Bone marrow (tissue), 2 donors: Measurements from ENCODE around the gene LUC7L.
A peak's percentile ranks its signal among the peaks of the same experiment; 100 is the strongest.
"Not testable (repeated sequence)": the region's sequence is repeated elsewhere in the genome, so short reads cannot be mapped to it uniquely, and the experiment has no call there.

Experiments
- DNase-seq, 2 donors: peaks; one replicate each; lab custom pipeline; 2025; lab: John Stamatoyannopoulos, UW

LUC7L gene

DNA sequence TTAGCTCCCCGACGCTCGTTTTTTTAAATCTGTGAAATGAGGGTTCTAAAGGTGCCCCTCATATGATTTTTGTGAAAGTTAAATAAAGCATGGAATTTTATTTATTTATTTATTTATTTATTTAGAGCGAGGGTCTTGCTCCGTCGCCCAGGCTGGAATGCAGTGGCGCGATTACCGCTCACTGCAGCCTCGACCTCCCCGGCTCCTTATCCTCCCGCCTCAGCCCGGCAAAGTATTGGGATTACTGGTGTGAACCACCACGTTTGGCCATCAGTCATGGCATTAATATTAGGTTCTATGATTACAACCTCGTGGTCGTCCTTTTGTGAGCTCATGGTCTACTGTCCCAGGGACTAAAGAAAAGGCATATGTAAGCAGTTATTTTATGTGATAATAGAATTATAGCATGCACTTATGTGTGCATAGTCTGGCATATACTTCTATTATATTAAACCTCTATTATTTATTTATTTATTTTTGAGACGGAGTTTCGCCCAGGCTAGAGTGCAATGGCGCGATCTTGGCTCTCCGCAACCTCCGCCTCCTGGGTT, 557 bp upstream of the LUC7L start:
- no peak for DNase-seq

DNA sequence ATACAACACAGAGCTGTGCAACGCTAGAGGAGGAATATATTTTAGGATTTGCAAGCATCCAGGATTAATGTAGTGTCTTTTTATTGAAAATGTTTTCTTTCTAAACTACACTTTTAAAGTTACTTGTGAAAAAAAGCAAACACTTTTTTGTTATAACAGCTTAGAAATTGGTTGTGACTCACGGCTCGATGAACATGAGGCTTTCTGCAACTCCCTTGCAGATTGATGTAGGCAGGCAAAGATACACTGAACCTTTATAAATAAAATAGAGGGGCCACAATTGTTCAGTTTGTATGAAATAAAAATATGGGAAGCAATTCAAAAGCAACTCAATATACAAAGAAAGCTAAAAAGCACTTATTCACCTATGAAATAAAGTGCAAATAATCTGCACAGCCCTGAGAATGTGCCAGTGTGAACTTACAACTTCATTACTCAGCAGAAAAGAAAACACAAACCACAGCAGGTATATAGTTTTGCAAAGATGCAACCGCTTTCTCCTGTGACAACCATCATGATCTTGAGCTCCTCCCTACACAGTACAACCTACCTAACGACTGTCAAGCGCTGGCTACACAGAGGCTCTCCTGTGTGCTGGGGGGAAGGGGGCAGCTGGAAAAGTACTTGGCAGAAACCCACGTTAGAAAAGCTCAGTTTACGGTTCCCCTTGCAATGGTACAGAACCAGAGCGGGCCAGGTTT, 948 bp downstream of the LUC7L start:
- DNase-seq = no peak

DNA sequence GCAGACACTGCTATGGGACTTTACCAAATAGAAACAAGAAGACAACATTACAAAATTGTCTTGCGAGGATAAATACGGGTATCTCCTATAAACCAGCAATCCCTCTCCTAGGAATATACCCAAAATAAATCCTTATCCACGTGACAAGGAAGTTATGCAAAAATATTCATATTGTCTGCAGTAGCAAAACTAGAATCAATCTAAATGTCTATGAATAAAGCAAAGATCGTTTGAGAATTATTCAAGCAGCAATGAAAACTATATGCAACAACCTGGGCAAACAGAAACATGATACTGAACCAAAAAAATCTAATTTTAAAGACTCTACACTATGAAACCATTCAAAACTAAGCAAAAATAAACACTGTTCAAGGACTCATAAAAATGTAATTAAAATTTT, 9.2 kb downstream of the LUC7L start:
- DNase-seq = no peak

DNA sequence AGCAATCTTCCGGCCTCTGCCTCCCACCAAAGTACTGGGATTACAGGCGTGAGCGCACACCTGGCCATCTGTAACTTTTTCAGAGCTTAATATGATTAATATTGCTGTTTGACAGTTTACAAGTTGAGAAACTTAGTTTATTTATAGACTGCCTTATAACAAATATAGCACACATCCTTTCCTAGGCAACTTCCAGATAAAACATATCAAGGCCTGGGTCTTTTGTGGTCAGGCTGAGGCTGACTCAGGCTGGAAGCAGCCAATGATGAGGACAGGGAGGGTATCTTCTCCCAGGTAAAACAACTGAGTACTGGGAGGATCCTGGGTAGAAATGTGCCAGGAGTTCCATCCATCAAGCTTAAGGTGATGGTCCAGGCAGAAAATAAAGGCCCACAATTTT, 16.2 kb downstream of the LUC7L start:
- DNase-seq = no peak

DNA sequence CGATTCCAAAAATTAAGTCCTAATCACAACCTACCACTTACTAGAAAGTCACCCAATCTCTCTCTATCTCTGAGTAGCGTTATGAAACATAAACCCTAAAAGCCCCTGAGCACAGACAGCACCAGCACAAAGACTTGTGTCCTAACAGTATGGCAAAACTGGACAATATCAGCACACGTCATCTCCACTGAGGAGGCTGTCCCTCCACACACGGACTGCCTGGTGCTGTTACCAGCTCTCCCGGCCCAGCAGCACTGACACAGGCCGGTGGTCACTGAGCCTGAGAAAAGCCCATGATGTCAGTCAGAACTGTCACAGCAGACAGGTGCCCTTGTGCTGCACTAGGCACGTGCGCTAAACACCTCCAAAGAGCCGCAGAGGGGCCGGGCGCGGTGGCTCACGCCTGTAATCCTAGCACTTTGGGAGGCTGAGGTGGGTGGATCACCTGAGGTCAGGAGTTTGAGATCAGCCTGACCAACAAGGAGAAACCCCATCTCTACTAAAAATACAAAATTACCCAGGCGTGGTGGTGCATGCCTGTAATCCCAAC, 17.5 kb downstream of the LUC7L start:
- DNase-seq = not testable (repeated sequence)

DNA sequence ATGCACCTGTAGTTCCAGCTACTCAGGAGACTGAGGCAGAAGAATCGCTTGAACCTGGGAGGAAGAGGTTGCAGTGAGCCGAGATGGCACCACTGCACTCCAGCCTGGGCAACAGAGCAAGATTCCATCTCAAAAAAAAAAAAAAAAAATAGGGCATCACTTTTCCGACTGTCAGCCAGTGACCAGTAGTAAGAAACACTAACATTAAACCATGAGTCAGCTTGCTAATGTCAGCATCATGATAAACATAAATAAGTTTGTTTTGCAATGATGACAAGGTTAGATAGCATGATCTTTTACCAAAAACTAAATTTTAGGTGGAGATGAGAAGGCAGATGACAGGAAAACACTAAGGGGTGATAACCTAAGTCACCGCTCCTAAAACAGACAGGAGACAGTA, 19.9 kb downstream of the LUC7L start:
- not testable (repeated sequence) for DNase-seq

DNA sequence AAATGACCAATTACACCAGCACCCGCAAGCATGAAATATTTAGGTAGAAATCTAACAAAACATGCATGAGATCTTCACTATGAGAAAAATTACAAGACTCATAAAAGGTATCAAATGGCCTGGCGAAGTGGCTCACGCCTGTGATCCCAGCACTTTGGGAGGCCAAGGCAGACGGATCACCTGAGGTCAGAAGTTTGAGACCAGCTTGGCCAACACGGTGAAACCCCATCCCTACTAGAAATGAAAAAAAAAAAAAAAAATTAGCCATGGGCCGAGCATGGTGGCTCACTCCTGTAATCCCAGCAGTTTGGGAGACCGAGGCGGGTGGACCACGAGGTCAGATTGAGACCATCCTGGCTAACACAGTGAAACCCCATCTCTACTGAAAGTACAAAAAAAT, 25.2 kb downstream of the LUC7L start:
- DNase-seq = not testable (repeated sequence)

DNA sequence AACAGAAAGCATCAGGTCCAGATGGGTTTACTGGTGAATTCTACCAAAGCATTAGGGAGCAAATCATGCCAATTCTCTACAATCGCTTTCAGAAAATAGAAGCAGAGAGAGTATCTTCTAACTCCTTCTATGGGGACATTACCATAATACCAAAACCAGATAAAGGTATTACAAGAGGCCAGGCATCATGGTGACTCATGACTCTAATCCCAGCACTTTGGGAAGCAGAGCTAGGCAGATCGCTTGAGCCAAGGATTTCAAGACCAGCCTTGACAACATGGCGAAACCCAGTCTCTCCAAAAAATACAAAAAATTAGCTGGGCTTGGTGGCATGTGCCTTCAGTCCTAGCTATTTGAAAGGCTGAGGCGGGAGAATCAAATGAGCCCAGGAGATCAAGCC, 26.0 kb downstream of the LUC7L start:
- DNase-seq = no peak

DNA sequence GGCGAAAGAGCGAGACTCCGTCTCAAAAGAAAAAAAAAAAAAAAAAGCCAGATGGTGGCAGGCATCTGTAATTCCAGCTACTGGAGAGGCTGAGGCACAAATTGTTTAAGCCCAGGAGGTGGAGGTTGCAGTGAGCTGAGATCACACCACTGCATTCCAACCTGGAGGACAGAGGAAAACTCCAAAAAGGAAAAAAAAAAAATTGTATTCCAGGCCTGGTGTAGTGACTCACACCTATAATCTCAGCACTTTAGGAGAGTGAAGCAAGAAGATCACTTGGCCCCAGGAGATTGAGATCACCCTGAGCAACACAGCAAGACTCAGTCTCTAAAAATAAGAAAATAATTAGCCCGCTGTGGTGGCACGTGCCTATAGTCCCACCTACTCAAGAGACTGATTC, 28.9 kb downstream of the LUC7L start:
- DNase-seq = no peak

DNA sequence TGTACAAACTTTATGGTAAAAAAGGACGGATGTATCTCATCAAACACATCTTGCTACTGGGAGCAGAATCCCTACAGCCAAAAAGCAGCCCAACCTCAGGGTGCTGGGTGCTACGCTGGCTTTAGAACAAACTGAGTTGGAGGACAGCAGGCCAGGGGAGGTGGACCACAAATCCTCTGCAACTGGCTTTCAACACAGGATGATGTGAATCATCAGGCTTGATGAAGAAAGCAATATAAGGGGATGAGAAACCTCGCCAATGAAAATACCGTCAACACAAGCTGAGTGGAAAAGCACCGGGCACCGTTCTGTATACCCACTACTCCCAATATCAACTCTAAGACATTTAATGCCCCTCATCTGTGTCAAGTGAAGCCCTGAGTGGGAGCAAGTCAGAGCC, 34.7 kb downstream of the LUC7L start:
- no peak for DNase-seq

DNA sequence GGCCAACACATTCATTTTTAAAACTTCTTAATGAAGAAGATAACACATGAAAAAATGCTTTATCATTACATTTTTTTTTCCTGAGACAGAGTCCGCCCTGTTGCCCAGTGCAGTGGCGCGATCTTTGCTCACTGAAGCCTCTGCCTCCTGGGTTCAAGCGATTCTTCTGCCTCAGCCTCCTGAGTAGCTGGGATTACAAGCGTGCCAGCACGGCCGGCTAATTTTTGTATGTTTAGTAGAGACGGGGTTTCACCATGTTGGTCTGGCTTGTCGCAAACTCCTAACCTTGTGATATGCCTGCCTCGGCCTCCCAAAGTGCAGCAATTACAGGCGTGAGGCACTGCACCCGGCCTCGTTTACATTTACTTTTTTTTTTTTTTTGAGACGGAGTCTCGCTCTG, 35.8 kb downstream of the LUC7L start:
- no peak for DNase-seq

DNA sequence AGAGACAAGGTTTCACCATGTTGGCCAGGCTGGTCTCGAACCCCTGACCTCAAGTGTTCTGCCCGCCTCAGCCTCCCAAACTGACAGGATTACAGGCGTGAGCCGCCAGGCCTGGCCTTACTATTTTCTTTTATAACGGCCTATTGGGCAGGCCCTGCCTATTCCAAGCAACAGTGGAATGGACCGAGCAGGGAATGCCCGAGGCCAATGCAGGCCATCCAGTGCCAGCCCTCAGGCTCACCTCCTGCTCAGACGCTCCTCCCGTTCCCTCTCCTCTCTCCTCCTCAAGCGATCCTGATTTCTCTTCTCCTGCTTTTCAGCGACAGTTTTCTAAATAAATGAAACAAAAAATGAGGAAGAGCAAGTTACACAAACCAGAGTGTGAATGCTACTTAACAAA, 36.6 kb downstream of the LUC7L start:
- DNase-seq = no peak

DNA sequence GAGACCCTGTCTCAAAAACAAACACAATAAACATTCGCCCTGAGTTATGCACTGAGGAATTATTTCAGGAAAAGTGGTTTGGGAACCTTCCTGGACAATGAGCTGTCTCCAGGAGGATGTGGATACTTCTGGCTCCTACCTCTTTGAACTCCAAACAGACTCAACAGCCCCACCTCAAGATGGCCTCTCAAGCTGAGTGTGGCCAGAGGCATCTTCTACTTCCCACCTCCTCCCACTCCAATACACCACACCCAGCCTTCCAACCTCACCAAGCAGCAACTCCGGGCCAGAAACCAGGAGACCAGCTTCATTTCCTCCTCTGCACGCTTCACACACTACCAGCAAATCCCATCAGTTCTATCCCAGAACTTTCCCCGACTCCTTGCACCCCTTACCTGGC, 37.4 kb downstream of the LUC7L start:
- no peak for DNase-seq

DNA sequence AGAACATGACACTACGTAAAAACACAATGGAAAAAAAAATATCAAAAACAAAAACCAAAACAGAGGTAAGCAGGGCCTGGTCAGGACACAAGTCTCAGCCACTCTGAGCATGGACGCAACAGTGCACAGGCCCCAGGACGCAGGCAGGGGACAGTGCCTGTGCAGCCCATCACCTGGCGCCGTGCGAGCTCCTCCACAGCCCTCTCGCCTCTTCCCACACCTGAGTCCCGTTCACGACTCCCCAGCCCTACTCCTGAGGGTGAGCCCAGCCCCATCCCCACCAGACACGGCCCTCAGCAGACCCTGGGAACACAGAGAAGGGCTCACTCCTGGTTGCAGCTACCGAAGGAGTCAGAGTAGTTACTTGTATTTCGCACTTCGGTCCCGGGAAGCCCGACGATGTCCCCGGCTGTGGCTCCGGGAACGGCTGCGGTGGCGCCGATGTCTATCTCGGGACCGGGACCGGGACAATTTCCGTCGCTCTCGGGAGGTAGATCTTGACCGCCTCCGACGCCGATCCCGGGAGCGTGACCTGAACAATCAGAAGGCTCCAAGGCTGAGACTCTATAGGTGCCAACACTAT, 39.6 kb downstream of the LUC7L start:
- DNase-seq = no peak

DNA sequence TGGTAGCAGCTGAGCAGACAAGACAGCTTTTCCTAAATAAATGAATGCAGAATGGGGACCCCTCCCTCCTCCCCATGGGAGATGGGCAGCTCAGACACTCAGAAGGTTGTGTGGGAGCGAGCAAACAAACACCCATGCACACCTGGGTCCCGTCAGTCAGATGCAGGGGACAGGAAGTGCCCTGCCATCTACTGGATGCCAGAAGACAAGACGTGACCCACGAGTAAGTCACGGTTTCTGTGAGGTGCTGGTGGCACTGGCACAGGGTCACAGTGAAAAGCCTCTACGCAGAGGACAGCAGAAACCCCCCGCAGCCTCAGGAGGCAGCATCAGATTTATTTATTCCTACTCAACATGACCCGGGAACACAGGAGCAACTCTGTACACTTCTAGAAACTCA, 40.6 kb downstream of the LUC7L start:
- no peak for DNase-seq

DNA sequence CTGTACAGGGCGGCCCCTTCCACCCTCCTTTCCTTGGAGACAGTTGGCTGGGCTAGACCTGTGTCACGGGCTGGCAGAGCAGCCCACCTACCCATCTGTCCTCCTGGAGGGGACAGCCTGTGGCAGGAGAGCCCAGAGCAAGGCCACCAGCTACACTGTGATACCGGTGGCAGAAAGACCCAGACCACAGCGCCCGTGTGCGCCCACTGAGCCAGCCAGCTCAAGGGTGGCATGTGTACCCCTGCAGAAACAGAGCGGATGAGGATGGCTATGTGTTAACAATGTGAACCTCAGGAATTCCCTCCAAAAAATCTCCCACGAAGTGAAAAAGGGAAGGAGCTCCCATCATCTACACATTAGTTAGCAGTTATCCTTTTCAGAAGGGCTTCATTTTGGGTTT, 41.9 kb downstream of the LUC7L start:
- DNase-seq = no peak

DNA sequence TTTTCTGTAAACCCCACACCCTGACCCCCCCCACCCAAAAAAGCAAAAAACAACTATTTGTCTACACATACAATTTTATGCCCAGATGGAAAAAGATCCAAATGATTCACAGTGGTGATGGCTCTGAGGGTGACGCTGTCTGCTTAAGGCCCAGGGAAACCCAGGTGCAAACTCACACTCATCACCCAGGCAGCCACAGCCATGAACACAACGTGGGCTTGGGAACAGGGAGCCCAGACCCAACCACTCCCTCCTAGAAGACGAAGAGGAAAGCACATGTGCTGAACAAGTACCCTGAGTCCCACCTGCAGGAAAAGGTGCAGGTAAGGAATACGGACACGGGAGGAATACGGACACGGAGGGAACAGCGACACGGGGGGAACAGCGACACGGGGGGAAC, 43.6 kb downstream of the LUC7L start:
- no peak for DNase-seq

DNA sequence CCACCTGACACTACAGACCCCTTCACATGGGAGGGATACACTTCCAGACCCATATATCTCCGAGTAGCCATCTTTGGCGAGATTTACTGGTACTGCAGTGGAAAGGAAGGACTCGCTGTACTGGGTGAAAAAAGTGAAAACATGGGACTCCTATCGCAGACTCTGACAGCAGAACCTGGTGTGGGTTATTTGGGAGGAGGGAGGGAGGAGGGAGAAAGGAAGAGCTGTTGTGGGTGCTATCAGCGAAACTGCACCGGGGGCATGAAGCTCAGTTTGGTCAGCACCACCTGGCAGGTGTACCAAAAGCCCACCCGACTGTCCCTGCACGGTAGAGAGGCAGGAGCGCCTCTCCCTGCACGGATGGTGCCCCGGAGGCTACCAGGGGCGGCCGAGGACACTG, 44.0 kb downstream of the LUC7L start:
- no peak for DNase-seq

DNA sequence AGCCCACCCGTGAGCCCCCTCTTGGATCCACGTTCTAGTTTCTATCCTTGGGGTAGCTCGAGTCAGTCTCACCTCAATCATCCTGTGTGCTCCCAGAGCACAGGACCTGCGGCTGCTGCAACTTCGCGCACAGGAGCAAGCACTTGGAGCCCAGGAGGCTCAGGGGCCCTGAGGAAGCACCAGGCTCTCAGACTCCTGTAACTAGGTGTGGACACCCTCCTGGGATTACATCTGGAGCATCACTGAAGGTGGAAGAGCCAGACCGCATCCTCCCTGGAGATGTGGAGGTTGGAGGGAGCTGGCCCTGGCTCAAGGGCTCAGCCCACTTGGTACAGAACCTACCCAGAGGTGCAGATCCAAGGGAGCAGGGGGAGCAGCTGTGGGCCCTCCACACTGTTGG, 46.2 kb downstream of the LUC7L start:
- DNase-seq = no peak

DNA sequence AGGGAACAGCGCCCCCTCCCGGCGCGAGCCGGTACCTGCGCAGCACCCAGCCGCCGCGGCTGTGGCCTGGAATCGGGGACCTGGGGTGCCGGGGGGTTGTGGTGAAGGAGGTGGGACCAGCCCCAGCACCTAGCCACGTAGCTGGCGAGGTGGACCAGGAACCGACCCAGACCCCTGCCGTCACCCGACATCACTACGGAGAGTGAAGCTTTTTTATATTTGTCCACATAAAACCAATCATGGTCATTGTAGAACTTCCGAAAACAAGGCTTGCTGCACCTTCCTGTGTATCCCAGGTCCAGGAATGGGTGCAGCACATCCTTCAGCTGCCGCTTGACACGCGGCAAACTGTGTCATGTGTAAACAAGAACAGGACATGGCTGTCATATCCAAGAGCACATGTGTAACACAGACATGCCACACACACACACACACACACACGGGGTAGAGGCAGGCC, 47.7 kb downstream of the LUC7L start:
- DNase-seq = peak; percentile 3 to 58

DNA sequence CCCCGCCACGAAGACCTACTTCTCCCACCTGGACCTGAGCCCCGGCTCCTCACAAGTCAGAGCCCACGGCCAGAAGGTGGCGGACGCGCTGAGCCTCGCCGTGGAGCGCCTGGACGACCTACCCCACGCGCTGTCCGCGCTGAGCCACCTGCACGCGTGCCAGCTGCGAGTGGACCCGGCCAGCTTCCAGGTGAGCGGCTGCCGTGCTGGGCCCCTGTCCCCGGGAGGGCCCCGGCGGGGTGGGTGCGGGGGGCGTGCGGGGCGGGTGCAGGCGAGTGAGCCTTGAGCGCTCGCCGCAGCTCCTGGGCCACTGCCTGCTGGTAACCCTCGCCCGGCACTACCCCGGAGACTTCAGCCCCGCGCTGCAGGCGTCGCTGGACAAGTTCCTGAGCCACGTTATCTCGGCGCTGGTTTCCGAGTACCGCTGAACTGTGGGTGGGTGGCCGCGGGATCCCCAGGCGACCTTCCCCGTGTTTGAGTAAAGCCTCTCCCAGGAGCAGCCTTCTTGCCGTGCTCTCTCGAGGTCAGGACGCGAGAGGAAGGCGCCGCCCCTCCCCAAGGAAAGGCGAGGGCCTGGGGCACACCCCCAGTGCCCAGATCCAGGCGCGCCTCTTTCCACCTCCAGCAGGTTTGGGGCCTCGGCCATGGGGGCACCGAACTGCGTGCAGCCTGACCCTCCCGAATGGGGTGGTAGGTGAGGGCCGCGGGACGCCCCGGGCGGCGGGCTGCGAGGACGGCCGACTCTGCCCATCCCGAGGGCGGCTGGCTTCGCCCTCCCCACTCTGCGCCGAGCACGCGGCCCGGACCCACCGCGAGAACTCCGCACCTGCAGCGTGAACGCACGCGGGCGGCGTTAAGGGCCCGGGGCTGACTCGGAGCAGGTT, 48.3 kb downstream of the LUC7L start:
- DNase-seq = peak in 1 of 2 donors; percentile 51

DNA sequence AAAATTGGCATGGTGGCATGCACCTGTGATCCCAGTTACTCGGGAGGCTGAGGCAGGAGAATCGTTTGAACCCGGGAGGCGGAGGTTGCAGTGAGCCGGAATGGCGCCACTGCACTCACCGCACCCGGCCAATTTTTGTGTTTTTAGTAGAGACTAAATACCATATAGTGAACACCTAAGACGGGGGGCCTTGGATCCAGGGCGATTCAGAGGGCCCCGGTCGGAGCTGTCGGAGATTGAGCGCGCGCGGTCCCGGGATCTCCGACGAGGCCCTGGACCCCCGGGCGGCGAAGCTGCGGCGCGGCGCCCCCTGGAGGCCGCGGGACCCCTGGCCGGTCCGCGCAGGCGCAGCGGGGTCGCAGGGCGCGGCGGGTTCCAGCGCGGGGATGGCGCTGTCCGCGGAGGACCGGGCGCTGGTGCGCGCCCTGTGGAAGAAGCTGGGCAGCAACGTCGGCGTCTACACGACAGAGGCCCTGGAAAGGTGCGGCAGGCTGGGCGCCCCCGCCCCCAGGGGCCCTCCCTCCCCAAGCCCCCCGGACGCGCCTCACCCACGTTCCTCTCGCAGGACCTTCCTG, 49.1 kb downstream of the LUC7L start, which contains the start of gene HBQ1:
HBQ1 (plus strand) TSS at position 359 of the 575 bp plus-strand sequence; CDS start at position 387, 28 bp downstream.
- DNase-seq = no peak
